ENCODE measurements around the gene XPNPEP3. TPM values are rescaled to one million over a fixed set of nuclear protein-coding genes. Genes with fewer than 3 reads are reported as not detected.
A peak's percentile ranks its signal among the peaks of the same experiment; 100 is the strongest.
"Not testable (repeated sequence)": the region's sequence is repeated elsewhere in the genome, so short reads cannot be mapped to it uniquely, and the experiment has no call there.

Gene XPNPEP3
- total RNA-seq, 1 experiment from 2014 or later, result 10.4 TPM

DNA sequence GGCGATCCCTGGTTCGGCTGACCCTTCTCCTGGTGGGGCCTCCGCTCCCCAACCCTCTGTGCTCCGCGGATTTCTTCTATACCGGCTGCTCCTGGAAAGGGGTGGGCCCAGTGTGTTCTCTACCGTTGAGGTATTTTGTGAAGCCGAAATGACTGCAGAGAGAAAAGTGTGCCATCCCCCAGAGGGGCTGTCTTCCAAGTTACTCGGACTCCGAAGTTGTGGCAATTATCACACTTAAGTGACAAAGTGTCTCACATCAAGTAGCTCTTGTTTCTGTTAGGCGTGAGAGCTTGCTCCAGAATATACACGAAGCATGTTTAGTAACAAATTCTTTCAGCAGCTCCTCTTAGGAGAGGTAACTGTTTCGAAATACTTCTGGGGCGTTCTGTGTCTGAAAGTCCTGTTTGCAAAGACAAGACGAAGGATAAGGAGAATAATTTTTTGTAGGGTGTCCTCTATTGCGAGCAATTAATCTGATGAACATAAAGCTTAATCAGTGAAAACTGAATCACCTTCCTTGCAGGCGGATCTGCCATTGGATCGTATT lies 434 bp downstream of the XPNPEP3 start:
- DNase-seq (ENCODE audit: low read depth), result no peak

DNA sequence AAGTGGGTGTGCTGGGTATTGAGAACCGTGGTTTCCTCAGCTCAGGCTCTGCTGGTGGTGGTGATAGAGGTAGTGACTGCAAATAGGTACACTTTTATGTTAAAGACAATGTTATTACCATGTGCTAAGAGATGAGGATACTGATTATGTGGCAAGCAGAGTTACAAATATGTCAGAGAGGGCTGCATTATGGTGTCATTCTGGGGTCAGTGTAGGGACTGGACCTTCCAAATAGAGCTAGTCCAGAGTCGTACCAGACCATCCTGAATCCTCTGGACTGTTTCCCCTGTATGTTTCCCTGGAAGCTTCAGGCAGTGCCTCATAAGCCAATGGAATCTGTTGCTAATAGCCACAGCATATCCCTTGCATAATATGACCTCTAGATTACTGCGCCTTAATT lies 5.1 kb downstream of the XPNPEP3 start, which contains the start of gene DNAJB7:
Gene DNAJB7 (minus strand): TSS at position 101 of the 400 bp plus-strand sequence. CDS start 119 bp downstream, outside the sequence.
- DNase-seq (ENCODE audit: low read depth), result no peak

DNA sequence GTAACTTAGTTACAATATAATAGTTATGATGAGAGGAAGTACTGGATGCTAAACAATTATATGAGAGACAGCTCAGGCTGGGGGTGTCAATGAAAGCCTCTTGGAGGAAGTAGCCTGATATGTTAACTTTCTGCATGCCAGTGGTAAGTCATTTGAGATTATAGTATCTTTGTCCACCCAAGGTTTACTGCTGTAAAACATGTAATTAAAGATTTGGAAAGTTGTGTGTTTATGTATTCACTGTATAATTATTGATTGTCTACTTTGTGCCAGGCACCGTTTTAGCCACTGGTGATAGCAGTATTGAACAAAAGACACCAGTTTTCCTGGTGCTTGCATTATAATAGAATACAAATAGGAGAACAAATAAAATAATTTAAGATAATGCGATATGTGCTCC lies 5.6 kb downstream of the XPNPEP3 start:
- DNase-seq (ENCODE audit: low read depth), result no peak

DNA sequence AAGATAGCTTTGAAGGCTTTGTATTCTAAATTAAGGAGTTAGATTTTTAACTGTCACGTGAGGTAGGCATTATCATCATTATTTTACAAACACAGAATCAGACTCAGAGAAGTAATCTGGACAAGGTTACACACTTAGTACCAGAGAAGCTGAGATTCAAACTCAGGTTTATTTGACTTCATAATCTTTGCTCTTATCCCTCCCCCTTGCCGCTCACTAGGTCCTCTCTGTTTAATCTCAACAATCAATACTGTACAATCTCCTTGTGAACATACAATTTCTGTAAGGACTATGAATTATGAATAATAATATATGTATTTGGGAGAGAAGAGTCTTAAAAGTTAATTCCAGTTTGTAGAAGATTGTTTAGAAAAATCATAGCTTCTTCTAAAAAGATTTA lies 10.2 kb downstream of the XPNPEP3 start:
- no peak for DNase-seq (ENCODE audit: low read depth)

DNA sequence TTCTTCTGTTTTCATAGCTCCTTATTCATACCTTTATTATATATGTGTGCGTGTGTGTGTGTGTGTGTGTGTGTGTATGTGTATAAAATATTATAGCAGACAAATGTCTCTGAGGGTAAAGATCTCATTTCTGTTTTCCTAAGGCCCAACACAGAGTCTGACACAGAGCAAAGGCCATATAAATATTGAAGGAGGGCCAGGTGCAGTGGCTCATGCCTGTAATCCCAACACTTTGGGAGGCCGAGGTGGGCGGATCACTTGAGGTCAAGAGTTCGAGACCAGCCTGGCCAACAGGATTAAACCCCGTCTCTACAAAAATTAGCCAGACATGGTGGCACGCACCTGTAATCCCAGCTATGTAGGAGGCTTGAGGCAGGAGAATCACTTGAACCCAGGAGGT lies 11.4 kb downstream of the XPNPEP3 start:
- DNase-seq (ENCODE audit: low read depth), result not testable (repeated sequence)

DNA sequence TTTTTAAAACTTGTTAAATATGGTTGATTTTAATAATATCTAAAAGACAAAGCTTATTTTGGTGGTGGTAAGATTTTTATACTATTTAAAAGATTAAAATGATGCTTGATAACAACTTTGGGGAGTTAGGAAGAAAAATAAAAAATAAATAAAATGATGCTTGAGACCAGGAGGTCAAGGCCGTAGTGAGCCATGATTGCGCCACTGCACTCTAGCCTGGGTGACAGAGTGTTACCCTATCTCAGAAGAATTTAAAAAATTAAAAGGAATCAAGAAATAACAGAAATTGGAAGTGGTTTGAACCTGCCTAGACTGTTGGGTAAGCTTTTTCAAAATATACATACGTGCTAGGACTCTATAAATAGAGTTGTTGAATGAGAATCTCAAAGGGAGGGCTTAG lies 17.1 kb downstream of the XPNPEP3 start:
- DNase-seq (ENCODE audit: low read depth), result no peak

DNA sequence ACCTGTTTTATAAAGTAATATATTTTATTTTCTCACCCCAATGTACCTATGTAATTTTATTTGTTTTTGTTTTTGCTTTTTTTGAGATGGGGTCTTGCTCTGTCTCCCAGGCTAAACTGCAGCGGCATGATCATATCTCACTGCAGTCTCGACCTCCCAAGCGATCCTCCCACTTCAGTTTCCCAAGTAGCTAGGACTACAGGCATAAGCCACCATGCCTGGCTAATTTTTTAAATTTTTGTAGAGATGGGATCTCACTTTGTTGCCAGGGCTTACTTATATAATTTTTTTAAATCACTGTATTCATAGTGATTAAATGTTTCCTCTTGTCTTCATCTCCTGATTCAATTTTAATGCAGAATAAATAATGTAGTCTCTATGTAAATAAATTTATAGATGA lies 18.2 kb downstream of the XPNPEP3 start:
- DNase-seq (ENCODE audit: low read depth), result no peak

DNA sequence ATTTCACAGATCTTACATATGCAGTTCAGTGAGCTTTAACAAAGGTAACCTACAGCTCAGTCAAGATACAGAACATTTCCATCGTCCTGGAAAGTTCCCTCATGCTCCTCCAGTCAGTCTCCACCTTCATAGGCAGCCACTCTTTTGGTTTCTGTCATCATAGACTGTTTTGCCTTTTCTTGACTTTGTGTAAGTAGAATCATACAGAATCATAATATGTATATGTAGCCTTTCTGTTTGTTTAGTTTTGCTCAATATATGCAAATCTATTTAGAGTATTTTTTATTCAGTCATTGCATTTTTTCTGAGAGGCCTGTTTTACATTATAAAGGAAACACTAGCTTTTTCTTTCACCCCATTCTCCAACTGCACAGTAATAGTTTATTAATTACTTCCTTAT lies 20.0 kb downstream of the XPNPEP3 start:
- DNase-seq (ENCODE audit: low read depth), result no peak

DNA sequence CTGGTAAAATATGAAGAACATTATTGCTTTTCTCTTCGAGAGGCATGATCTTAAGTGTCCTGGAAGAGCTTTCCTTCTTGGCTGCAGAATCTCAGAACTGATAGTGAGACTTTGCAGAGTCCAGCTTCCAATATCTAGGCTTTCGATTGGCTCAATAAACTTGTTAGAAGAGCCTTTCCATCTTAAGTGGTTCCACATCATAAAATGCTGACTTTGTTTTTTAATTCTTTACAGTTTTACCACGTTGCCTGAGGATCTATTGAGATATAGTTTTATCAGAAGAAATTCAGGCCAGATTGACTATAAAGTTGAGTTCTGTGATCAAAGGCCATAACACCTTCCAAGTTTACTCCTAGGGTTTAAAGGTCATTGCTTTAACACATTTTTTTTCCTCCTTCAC lies 20.5 kb downstream of the XPNPEP3 start:
- no peak for DNase-seq (ENCODE audit: low read depth)

DNA sequence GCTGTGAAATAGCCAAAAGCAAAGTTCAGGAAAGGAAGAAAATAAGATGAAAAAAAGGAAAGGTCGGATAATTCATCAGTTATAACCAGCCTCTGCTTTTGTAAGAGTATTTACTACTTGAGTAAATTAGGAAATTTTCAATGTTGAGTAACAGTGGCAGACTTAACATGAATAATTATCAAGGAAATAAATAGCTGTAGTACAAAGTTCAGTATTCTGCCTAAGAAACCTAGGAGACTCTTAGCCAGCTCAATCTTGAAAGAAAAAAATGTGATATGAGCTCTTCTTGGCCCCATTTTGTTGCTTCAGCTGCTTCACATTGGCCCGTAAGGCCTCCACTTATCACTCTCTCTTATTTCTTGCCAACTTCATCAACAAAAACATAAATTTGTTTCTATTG lies 22.0 kb downstream of the XPNPEP3 start:
- no peak for DNase-seq (ENCODE audit: low read depth)

DNA sequence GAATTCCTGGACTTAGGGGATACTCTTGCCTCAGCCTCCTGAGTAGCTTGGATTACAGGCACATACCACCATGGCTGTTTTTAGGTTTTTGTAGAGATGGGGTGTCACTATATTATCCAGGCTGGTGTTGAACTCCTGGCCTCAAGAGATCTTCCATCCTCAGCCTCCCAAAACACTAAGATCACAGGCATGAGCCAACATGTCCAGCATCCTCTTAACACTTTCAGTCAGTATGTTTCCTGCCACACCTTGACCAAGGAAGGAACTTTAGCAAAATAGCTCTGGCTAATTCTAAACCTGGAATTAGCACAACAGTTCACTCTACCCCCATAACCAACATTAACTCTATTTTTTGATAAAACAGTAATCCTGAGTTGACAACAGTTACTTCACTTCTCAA lies 32.2 kb downstream of the XPNPEP3 start:
- no peak for DNase-seq (ENCODE audit: low read depth)

DNA sequence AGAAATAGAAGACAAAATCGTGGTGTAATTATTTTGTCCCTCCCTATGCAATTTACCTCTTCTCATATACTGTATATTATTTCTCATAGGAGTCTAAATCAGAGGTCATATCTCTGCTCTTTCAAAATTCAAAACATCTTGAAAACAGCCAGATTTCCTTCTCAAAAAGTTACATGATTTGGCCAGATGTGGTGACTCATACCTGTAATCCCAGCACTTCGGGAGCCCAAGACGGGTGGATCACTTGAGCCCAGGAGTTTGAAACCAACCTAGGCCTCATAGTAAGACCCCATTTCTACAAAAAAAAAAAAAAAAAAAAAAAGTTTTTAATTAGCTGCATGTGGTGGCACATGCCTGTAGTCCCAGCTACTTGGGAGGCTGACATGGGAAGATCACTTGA lies 33.9 kb downstream of the XPNPEP3 start:
- no peak for DNase-seq (ENCODE audit: low read depth)

DNA sequence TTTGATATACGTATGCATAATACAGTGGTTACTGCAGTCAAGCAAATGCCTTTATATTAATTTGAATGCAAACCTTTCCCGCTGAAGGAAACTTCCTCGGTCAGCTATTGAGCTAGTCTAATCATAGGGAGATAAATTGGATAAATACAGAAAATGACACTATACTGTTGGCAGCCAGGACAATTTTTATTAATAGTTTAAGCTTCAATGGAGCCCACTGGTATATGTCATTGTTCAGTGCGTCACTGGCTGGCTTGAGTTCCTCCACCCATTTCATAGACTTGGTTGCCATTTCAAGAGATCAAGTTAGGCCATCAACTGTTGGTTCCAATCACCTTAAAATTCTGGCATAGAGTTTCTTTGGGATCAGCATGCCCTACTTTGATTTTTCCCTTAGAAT lies 37.5 kb downstream of the XPNPEP3 start:
- no peak for DNase-seq (ENCODE audit: low read depth)

DNA sequence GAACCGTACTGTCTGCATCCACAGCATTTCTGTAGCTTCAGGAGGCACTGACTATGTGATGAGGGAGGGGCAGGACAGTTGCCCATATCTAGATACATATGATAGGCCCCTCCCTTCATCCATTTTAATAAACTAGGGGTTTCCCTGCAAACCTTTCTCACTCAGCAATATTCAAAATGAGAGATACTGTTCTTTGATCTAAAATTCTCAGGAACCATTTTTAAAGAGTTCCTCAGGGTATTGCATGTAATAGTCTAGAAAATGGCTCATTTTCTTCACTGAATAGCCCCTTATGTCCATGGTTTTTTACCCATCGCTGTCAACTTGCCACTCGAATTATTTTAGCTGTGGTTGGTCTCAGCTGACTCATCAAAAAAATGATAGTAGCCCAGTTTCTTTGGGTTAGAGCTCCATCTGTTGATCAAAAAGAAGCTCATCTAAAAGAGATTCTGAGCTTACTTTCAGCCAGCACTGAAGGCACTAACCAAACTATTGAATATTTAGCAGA lies 42.0 kb downstream of the XPNPEP3 start:
- peak; percentile 37 for DNase-seq (ENCODE audit: low read depth)

DNA sequence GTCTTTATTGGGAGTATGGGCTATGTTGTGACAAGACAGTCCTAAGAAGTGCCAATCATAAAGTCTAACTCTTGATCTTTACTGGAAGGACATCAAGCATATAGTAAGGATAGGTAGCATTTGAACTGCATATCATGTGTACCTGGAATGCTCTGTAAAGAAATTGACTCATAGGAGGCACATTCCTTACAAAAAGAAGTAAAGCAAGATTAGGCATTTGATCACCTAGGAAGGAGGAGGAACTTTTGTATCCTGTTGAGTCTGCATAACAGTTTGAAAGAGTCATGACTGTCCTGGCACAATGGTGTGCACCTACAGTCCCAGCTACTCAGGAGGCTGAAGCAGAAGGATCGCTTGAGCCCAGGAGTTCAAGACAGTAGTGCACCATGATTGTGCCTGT lies 47.2 kb downstream of the XPNPEP3 start:
- no peak for DNase-seq (ENCODE audit: low read depth)

DNA sequence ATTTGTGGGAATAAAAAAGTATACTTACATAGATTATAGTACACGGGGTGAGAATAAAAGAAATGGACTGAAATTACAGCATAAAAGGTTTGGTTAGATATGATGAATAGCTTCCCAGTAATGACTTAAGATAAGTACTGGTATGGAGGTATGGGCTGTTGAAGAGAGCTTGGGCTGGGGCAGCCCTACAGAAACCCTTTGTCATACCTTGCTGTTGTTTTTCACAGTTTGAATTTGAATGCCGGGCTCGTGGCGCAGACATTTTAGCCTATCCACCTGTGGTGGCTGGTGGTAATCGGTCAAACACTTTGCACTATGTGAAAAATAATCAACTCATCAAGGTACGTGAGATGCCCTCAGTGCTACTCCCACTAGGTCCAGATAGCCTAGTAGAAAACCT lies 51.9 kb downstream of the XPNPEP3 start:
- no peak for DNase-seq (ENCODE audit: low read depth)

DNA sequence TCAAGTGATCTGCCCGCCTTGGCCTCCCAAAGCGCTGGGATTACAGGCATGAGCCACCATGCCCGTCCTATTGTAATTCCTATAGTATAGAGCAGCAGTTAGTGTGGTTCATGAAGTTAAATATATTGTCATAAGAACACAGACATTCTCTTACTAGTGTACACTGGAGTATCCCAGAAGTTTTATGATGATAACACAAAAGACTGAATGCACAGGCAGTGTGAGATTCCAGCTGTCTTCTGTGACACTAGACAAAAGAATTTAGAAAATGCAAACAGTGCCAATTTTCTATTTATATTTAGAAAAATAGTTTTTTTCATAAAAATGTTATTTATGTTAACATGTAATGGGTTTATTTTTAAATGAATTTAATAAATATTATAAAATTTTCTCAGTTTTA lies 54.8 kb downstream of the XPNPEP3 start:
- no peak for DNase-seq (ENCODE audit: low read depth)

DNA sequence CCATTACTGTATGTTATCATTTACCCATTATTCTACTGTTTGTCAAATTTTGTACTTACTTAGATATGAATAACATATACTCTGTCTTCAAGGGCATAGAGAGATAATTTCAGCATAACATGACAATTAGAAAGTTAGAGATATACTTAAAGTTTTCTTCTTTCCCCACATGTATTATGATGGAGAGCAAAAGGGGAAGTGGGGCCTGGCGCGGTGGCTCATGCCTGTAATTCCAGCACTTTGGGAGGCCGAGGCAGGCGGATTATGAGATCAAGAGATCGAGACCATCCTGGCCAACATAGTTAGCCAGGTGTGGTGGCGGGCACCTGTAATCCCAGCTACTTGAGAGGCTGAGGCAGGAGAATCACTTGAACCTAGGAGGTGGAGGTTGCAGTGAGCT lies 56.0 kb downstream of the XPNPEP3 start:
- DNase-seq (ENCODE audit: low read depth), result not testable (repeated sequence)

DNA sequence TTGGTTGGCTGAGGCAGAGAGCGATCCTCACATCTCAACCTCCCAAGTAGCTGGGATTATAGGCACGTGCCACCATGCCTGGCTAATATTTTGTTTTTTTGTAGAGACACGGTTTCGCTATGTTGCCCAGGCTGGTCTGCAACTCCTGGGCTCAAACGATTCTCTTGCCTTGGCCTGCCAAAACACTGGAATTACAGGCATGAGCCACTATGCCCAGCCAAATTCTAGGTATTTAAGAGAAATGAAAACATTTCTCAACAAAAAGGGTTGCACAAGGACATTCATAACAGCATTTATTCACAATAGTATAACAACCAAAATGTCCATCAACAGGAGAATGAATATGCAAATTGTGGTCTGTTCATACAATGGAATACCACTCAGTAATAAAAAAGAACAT lies 62.5 kb downstream of the XPNPEP3 start:
- no peak for DNase-seq (ENCODE audit: low read depth)

DNA sequence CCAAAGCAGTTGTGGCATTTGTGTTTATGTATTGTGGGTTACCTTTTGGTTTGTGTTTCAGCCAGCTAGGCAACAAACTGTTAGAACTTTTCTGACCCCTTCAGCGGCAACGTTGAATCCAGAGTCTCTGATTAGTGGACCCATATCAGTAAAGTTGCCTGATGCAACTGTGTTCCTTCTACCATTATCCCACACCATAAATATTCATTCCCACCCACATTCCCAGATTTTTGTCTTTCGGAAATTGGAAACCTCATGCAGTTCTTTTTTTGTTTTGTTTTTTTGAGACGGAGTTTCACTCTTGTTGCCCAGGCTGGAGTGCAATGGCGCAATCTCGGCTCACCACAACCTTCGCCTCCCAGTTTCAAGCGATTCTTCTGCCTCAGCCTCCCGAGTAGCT lies 63.6 kb downstream of the XPNPEP3 start:
- DNase-seq (ENCODE audit: low read depth), result no peak

DNA sequence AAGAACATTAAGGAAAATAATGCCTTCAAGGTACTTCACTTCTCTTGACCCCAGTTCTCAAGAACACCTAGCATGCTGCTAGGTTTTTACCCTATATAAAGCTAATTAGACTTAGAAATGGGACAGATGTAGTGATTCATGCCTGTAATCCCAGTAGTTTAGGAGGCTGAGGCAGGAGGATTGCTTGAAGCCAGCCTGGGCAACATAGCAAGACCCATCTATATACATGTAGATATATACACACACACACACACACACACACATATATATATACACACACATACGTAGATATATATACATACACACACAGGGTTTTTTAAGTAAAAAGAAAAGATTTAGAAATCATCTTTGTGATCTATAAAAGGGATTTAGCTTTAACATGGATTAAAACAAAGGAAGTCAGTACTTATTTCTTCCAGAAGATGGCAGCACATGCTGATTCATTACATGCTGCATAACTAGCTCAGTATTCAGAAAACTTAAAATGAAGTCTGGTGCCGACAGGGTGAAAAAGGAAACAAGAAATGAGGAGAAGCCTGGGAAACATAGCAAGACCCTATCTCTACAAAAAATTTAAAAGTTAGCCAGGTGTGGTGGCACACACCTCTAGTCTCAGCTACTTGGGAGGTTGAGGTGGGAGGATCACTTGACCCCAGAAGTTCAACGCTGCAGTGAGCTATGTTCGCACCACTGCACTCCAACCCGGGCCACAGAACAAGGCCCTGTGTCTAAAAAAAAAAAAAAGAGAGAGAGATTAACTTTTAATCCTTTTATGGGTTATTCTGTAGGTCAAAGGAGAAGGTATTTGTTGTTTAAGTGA lies 65.7 kb downstream of the XPNPEP3 start:
- DNase-seq (ENCODE audit: low read depth), result peak; percentile 30

DNA sequence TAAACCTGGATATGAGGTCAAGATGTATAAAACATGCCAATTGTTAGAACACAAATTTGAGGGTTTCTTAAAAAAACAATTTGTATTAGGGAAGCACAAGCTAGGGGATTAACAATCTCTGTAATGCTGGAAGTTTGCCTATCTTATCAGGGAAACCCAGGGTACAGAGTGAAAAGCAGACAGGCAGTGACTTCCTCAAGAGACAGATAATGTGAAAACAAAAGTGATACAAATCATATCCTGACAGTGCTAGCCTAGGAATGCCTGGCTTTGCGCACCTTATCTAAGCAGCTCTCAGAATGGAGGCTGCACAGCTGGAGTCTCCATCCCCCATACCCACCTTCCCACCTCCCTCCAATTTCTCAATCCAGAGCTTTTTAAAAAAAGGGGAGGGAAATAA lies 71.7 kb downstream of the XPNPEP3 start:
- DNase-seq (ENCODE audit: low read depth), result no peak

DNA sequence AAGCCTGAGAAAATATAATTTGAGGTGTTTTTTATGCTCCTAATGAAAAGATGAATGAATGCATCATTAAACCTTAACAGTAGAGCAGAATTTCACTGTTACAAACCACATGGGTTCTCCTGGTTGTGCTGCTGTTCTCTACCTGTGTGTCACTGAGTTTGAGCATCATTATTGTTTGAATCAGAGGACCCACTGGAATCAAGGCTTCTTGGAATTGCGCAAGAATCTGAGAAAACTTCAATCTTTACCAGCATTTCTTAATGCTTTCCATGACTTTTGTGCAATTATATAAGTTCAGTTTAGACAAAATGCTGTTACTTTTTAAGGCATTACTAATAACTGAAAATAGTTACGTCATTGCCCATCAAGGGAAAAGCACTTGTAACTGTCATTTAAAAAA lies 75.4 kb downstream of the XPNPEP3 start:
- no peak for DNase-seq (ENCODE audit: low read depth)

All from Daoy (cell line).